ENCODE results near the gene AP5M1.
"Not testable (repeated sequence)": the region's sequence is repeated elsewhere in the genome, so short reads cannot be mapped to it uniquely, and the experiment has no call there.

Gene AP5M1

GRCh38 chr14:57268161-57269069 lies at the start of gene AP5M1, which contains the start of gene EXOC5:
TSS of gene AP5M1 (plus strand) at chr14:57268971. CDS start at chr14:57269315, 344 bp downstream.
TSS of gene EXOC5 (minus strand) at chr14:57268905. CDS start at chr14:57268648, 257 bp downstream.
- Mint-ChIP-seq H3K36me3 (ENCODE audit: low read depth) (peaks cover 24% of the 10 kb centered on the region), H3K4me3 (peak within 1 kb of the TSS; percentile 100), H3K27ac (peak within 1 kb of the TSS; percentile 100), H3K9me3 (no peaks in the 10 kb centered on the region), H3K4me1 (ENCODE audit: low read depth) (peaks cover 47% of the 10 kb centered on the region), H3K27me3 (ENCODE audit: low read depth) (no peaks in the 10 kb centered on the region)
- DNase-seq (ENCODE audit: low spot score) = peak; percentile 93

GRCh38 chr14:57221931-57222330 lies 46.8 kb upstream of the AP5M1 start:
- no peaks in the 10 kb centered on the region for H3K9me3 Mint-ChIP-seq
- DNase-seq (ENCODE audit: low spot score) = no peak
- H3K27ac Mint-ChIP-seq = no peak overlapping the region
- H3K36me3 Mint-ChIP-seq (ENCODE audit: low read depth) = peaks cover 36% of the 10 kb centered on the region
- H3K27me3 Mint-ChIP-seq (ENCODE audit: low read depth) = no peaks in the 10 kb centered on the region
- H3K4me1 Mint-ChIP-seq (ENCODE audit: low read depth) = no peaks in the 10 kb centered on the region
- H3K4me3 Mint-ChIP-seq = no peak overlapping the region

- Mint-ChIP-seq H3K27me3 (ENCODE audit: low read depth) (no peaks in the 10 kb centered on the region), H3K4me3 (no peak overlapping the region), H3K9me3 (peaks cover 4% of the 10 kb centered on the region), H3K4me1 (ENCODE audit: low read depth) (peaks cover 4% of the 10 kb centered on the region), H3K27ac (no peak overlapping the region), H3K36me3 (ENCODE audit: low read depth) (peaks cover 53% of the 10 kb centered on the region)
- no peak for DNase-seq (ENCODE audit: low spot score)
Measured at GRCh38 chr14:57227083-57227482, 41.7 kb upstream of the AP5M1 start.

GRCh38 chr14:57228320-57228719 lies 40.5 kb upstream of the AP5M1 start:
- not testable (repeated sequence) for H3K4me3 Mint-ChIP-seq, H3K27ac Mint-ChIP-seq

GRCh38 chr14:57232006-57232405 lies 36.8 kb upstream of the AP5M1 start:
- peaks cover 4% of the 10 kb centered on the region for H3K4me1 Mint-ChIP-seq (ENCODE audit: low read depth)
- peaks cover 4% of the 10 kb centered on the region for H3K9me3 Mint-ChIP-seq
- H3K27me3 Mint-ChIP-seq (ENCODE audit: low read depth) = no peaks in the 10 kb centered on the region
- DNase-seq (ENCODE audit: low spot score) = no peak
- no peak overlapping the region for H3K4me3 Mint-ChIP-seq
- no peak overlapping the region for H3K27ac Mint-ChIP-seq
- peaks cover 46% of the 10 kb centered on the region for H3K36me3 Mint-ChIP-seq (ENCODE audit: low read depth)

More at GRCh38 chr14:57228320-57228719, 40.5 kb upstream of the AP5M1 start:
- not testable (repeated sequence) for H3K27me3 Mint-ChIP-seq (ENCODE audit: low read depth); H3K4me1 Mint-ChIP-seq (ENCODE audit: low read depth); DNase-seq (ENCODE audit: low spot score); H3K9me3 Mint-ChIP-seq
- peaks cover 58% of the 10 kb centered on the region for H3K36me3 Mint-ChIP-seq (ENCODE audit: low read depth)

- not testable (repeated sequence) for DNase-seq (ENCODE audit: low spot score); H3K27me3 Mint-ChIP-seq (ENCODE audit: low read depth); H3K27ac Mint-ChIP-seq; H3K9me3 Mint-ChIP-seq; H3K4me1 Mint-ChIP-seq (ENCODE audit: low read depth); H3K4me3 Mint-ChIP-seq
- peaks cover 16% of the 10 kb centered on the region for H3K36me3 Mint-ChIP-seq (ENCODE audit: low read depth)
Measured at GRCh38 chr14:57240115-57240514, 28.7 kb upstream of the AP5M1 start.

GRCh38 chr14:57243320-57243719 lies 25.5 kb upstream of the AP5M1 start:
- no peaks in the 10 kb centered on the region for H3K4me1 Mint-ChIP-seq (ENCODE audit: low read depth)
- H3K27ac Mint-ChIP-seq = no peak overlapping the region
- H3K27me3 Mint-ChIP-seq (ENCODE audit: low read depth) = no peaks in the 10 kb centered on the region
- no peak for DNase-seq (ENCODE audit: low spot score)
- H3K9me3 Mint-ChIP-seq = no peaks in the 10 kb centered on the region
- H3K36me3 Mint-ChIP-seq (ENCODE audit: low read depth) = peaks cover 16% of the 10 kb centered on the region
- no peak overlapping the region for H3K4me3 Mint-ChIP-seq

GRCh38 chr14:57244106-57244505 lies 24.7 kb upstream of the AP5M1 start:
- Mint-ChIP-seq H3K4me3 (no peak overlapping the region), H3K9me3 (no peaks in the 10 kb centered on the region), H3K36me3 (ENCODE audit: low read depth) (peaks cover 13% of the 10 kb centered on the region), H3K4me1 (ENCODE audit: low read depth) (no peaks in the 10 kb centered on the region), H3K27ac (no peak overlapping the region), H3K27me3 (ENCODE audit: low read depth) (no peaks in the 10 kb centered on the region)
- DNase-seq (ENCODE audit: low spot score) = no peak

GRCh38 chr14:57245941-57246340 lies 22.8 kb upstream of the AP5M1 start:
- H3K36me3 Mint-ChIP-seq (ENCODE audit: low read depth) = peaks cover 10% of the 10 kb centered on the region
- no peak overlapping the region for H3K4me3 Mint-ChIP-seq
- H3K4me1 Mint-ChIP-seq (ENCODE audit: low read depth) = no peaks in the 10 kb centered on the region
- H3K27ac Mint-ChIP-seq = no peak overlapping the region
- DNase-seq (ENCODE audit: low spot score) = no peak
- H3K27me3 Mint-ChIP-seq (ENCODE audit: low read depth) = no peaks in the 10 kb centered on the region
- H3K9me3 Mint-ChIP-seq = no peaks in the 10 kb centered on the region

- Mint-ChIP-seq H3K4me3 (no peak overlapping the region), H3K27me3 (ENCODE audit: low read depth) (no peaks in the 10 kb centered on the region), H3K4me1 (ENCODE audit: low read depth) (peaks cover under 1% of the 10 kb centered on the region), H3K27ac (no peak overlapping the region), H3K36me3 (ENCODE audit: low read depth) (peaks cover 7% of the 10 kb centered on the region), H3K9me3 (no peaks in the 10 kb centered on the region)
- DNase-seq (ENCODE audit: low spot score) = no peak
Measured at GRCh38 chr14:57246933-57247657, 21.7 kb upstream of the AP5M1 start.

- H3K27ac Mint-ChIP-seq = no peak overlapping the region
- no peak overlapping the region for H3K4me3 Mint-ChIP-seq
- no peaks in the 10 kb centered on the region for H3K27me3 Mint-ChIP-seq (ENCODE audit: low read depth)
- no peaks in the 10 kb centered on the region for H3K9me3 Mint-ChIP-seq
- peaks cover 39% of the 10 kb centered on the region for H3K36me3 Mint-ChIP-seq (ENCODE audit: low read depth)
- no peak for DNase-seq (ENCODE audit: low spot score)
- H3K4me1 Mint-ChIP-seq (ENCODE audit: low read depth) = peaks cover 1% of the 10 kb centered on the region
Measured at GRCh38 chr14:57254884-57255283, 13.9 kb upstream of the AP5M1 start.

- DNase-seq (ENCODE audit: low spot score); H3K4me1 Mint-ChIP-seq (ENCODE audit: low read depth); H3K27me3 Mint-ChIP-seq (ENCODE audit: low read depth); H3K9me3 Mint-ChIP-seq; H3K4me3 Mint-ChIP-seq; H3K27ac Mint-ChIP-seq: not testable (repeated sequence)
- peaks cover 38% of the 10 kb centered on the region for H3K36me3 Mint-ChIP-seq (ENCODE audit: low read depth)
Measured at GRCh38 chr14:57258221-57258620, 10.6 kb upstream of the AP5M1 start.

- H3K36me3 Mint-ChIP-seq (ENCODE audit: low read depth) = peaks cover 38% of the 10 kb centered on the region
- no peak for DNase-seq (ENCODE audit: low spot score)
- no peak overlapping the region for H3K27ac Mint-ChIP-seq
- H3K27me3 Mint-ChIP-seq (ENCODE audit: low read depth) = no peaks in the 10 kb centered on the region
- no peaks in the 10 kb centered on the region for H3K9me3 Mint-ChIP-seq
- peaks cover 8% of the 10 kb centered on the region for H3K4me1 Mint-ChIP-seq (ENCODE audit: low read depth)
- no peak overlapping the region for H3K4me3 Mint-ChIP-seq
Measured at GRCh38 chr14:57259672-57260071, 9.1 kb upstream of the AP5M1 start.

- peaks cover 17% of the 10 kb centered on the region for H3K4me1 Mint-ChIP-seq (ENCODE audit: low read depth)
Measured at GRCh38 chr14:57261604-57262003, 7.2 kb upstream of the AP5M1 start.

More at GRCh38 chr14:57261604-57262003, 7.2 kb upstream of the AP5M1 start:
- Mint-ChIP-seq H3K9me3 (no peaks in the 10 kb centered on the region), H3K27me3 (ENCODE audit: low read depth) (no peaks in the 10 kb centered on the region), H3K4me3 (no peak overlapping the region), H3K36me3 (ENCODE audit: low read depth) (peaks cover 33% of the 10 kb centered on the region), H3K27ac (no peak overlapping the region)
- DNase-seq (ENCODE audit: low spot score) = no peak

All from T-helper 2 cell treated with Interferon-gamma antibody and Interleukin-4, amounts not matched to agents 5 μg/mL and 100 μg/mL, for 36 hours (primary cell).